LNCAP (cell line): ENCODE data around the gene CHST12.

Experiments used
- CTCF ChIP-seq: fragments of 450-650 bp; IDR thresholded peaks from 2 replicates; pipeline ENCODE4 v1.5.1; 2017; ENCODE audit warnings: mild to moderate bottlenecking

Gene CHST12

GRCh38 chr7:2470204-2471021, 67.0 kb downstream of the CHST12 start:
- TF ChIP-seq CTCF = no peak

GRCh38 chr7:2471022-2471329, 67.6 kb downstream of the CHST12 start:
- no peak for TF ChIP-seq CTCF

GRCh38 chr7:2471396-2471795, 68.0 kb downstream of the CHST12 start:
- TF ChIP-seq CTCF = no peak

GRCh38 chr7:2472739-2473138, 69.3 kb downstream of the CHST12 start:
- TF ChIP-seq CTCF = no peak

- TF ChIP-seq CTCF = no peak
These were observed 70.2 kb downstream of the CHST12 start for GRCh38 chr7:2473496-2474180.

GRCh38 chr7:2474224-2474623, 70.8 kb downstream of the CHST12 start:
- no peak for TF ChIP-seq CTCF

- no peak for TF ChIP-seq CTCF
These were observed 71.6 kb downstream of the CHST12 start for GRCh38 chr7:2474813-2475677.
